NCI-H2227 (cell line): ENCODE data around the gene TJP3.

Experiments
- DNase-seq: peaks from one replicate; lab custom pipeline; 2025; ENCODE audit not compliant: unreplicated experiment; lab: John Stamatoyannopoulos, UW

Gene TJP3

DNA sequence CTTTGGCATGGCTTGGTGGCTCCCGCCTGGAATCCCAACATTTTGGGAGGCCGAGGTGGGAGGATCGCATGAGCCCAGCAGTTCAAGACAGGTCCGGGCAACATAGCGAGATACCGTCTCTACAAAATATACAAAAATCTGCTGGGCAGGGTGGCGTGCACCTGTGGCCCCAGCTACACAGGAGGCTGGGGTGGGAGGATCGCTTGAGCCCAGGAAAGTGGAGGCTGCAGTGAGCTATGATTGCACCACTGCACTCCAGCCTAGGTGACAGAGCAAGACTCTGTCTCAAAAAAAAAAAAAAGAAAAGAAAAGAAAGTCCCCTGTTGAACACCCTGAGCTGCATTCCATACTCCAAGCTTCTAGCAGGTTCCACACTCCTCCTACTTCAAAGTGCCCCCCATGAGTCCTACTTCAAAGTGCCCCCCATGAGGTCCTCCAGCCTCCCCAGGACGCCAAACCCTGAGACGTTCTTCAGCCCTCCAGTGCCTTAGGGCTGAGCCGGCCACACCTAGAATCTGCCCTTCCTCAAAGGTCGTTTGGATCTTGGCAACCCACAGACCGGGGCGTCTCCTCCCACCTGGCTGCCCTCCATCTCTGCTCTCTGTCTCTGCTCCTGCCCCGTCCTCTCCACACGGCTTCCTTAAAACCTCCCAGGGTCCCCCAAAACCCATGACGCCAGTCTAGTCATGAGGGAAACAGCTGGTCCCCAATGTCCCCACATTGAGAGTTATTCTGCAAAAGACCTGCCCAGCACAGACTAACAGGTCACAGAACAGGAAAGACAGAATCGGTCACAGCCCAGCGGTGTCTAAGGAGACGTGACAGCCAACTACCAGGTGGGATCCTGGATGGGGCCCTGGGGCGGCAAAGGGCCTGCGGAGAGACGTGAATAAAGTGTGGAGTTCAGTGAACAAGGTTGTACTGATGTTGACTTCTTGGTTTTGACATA is 4.8 kb downstream of the TJP3 start:
- DNase-seq: no peak

DNA sequence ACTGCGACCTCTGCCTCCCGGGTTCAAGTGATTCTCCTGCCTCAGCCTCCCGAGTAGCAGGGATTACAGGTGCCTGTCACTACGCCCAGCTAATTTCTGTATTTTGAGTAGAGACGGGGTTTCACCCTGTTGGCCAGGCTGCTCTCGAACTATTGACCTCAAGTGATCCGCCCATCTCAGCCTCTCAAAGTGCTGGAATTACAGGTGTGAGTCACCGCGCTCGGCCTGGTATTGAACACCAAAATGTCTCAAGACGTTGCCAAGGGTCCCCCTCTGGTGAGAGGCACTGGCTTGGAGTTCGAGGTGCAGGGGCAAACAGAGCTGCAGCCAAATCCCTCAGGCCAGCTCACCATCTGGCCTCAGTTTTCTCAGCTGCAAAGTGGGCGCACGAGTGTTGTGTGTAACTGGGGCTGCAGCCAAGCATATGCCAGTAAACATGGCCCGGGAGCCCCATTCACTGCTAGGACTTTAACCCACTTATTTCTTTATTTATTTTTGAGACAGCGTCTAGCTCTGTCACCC is 8.0 kb downstream of the TJP3 start:
- DNase-seq: no peak

DNA sequence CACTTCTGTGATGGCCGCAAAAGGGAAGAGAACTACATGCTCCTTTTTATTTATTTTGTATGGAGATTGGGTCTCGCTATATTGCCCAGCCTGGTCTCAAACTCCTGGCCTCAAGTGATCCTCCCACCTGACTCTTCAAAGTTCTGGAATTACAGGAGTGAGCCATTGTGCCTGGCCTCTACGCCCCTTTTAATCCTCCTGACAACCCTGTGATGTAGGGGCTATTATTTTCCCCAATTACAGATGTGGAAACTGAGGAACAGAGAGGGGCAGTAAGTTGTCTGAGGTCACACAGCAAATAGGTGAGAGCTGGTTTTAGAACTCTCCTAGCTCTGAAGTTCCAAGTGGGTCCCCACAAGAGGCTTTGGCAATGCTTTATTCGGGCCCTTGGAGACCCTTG is 11.7 kb downstream of the TJP3 start:
- DNase-seq: no peak

DNA sequence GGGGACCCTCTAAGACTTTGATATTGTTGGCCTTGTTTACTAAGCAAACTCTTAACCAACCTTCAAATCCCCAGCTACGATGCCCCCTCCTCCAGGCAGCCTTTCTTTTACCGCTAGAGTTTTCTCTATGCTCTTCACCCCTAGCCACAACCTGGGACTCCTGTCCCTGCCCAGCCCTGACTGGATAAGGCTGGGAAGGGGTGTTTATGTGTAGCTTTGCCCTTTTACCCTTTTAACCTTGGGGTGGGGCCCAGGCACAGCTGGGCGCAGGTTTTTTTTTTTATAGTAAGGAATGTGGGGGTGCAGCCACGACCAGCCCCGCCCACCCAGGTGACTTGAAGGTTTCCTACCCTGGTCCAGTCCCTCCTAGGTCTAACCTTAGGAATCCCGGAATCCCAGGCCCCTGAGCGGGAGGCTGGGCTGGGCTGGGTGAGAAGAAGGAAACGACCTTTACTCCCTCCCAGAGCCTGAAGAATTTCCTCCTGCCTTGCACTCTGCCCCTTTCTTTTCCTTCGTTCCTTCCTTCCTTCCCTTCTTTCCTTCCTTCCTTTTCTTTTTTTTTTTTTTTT is 12.2 kb downstream of the TJP3 start:
- DNase-seq: no peak

- peak; percentile 91 for DNase-seq
Observed at GRCh38 chr19:3721131-3721886, 13.1 kb downstream of the TJP3 start.

DNA sequence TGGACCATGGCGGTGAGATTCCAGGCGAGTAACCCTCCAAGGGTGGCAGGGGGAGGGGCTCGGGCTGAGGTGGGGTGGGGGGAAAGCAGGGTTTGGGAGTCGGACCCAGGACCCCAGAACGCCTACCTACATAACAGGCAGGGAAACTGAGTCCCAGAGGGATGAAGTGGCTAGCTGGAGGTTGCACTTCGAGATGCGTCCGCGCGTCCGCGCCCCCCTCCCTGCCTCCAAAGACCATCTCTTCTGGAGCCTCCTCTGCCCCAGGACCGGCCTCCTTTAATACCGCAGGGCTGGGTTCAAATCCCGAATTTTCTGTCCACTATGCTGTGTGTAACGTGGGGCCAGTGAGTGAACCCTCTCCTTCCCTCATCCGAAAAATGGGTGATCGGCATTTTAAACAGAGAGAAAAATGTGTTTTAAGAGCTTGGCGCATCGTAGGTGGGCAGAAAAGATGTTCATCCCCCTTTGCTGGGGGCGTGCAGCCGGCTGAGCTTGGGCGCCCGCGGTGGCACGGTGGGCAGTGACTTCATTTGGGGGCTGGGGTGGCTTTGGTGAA is 13.8 kb downstream of the TJP3 start:
- DNase-seq: no peak

DNA sequence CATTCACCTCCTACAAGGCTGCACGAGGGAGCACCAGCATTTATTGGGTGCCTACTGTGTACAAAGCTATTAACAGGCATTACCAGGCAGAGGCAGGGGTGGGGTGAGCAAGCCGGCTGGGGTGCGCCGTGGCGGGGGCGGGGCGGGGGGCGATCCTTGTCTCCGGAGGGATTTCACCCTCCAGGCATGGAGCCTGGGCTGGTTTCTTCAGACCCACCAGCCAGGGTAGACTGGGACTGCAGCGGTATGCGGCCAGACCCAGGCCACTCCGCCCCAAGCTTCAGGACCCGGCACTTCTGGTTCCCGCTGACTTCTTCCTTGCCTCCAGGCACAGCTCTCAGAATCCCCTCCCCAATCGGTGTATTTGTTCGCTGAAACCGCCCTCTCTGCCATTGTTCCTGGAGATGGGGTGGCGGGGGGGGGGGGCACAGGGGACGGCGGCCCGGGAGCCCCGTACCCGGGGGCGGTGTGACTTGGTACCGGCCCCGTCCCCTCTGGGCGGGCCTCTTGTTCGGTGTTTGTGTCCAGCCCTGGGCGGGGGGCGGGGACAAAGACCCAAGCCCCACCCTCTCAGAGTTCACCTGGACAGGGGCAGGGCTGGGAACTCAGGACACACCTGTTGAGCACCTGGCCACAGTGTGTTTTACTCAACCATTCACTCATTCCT is 14.4 kb downstream of the TJP3 start:
- no peak for DNase-seq

DNA sequence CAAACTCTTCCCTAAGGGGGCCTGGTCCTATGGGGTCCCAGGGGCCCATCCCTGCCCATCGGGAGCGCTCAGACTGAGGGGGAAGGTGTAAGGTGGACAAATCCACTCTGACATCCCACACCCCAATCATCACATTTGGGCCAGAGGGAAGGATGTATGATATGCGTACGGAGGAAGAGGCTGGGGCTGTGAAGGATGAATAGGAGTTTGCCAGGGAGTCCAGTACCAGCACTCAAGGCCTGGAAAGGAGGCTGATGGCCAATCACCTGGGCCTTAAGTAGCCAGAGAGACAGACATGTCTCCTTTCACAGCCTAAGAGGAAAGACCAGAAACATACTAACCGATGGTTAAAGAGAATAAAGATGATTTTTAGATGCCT is 14.9 kb downstream of the TJP3 start:
- no peak for DNase-seq

DNA sequence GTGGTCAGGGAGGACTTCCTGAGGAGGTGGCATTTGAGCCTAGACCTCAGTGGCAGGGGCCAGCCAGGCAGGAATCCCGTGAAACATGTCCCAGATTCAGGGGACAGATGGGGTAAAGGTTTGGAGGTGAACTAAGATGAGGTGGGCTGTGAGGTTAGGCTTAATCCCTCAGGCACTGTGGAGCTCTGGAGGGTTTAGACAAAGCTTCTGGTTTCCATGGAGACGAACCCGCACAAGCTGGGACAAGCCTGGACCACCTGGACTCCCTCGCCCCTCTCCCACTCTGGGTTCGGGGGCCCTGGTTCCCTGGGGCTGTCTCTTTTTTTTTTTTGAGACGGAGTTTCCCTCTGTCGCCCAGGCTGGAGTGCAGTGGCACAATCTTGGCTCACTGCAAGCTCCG is 15.7 kb downstream of the TJP3 start:
- DNase-seq: peak; percentile 16

DNA sequence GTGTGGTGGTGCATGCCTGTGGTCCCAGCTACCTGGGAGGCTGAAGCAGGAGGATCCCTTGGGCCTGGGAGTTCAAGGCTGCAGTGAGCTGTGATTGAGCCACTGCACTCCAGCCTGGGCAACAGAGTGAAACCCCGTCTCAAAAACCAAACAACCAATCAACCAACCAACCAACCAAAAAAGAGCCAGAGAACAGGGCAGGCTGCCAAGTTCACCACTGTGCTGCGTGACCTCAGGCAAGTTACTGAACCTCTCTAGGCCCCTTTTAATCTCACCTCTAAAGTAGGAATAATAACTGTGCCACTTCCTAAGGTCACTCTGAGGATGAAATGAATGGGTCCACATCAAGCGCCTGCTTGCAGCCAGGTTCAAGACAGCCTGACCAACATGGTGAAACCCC is 16.9 kb downstream of the TJP3 start:
- no peak for DNase-seq

- DNase-seq: peak; percentile 44
Observed at GRCh38 chr19:3725640-3726310, 17.6 kb downstream of the TJP3 start.

DNA sequence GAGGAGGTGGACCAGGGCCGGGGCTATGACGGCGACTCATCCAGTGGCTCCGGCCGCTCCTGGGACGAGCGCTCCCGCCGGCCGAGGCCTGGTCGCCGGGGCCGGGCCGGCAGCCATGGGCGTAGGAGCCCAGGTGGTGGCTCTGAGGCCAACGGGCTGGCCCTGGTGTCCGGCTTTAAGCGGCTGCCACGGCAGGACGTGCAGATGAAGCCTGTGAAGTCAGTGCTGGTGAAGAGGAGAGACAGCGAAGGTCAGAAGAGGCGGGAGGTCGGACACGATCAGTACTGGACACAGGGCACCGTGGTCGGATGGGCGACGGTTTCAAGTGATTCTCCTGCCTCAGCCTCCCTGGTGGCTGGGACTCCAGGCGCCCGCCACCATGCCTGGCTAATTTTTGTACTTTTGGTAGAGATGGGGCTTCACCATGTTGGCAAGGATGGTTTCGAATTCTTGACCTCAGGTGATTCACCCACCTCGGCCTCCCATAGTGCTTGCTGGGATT is 22.3 kb downstream of the TJP3 start:
- no peak for DNase-seq

- DNase-seq: no peak
Observed at GRCh38 chr19:3732108-3732507, 23.9 kb downstream of the TJP3 start.

DNA sequence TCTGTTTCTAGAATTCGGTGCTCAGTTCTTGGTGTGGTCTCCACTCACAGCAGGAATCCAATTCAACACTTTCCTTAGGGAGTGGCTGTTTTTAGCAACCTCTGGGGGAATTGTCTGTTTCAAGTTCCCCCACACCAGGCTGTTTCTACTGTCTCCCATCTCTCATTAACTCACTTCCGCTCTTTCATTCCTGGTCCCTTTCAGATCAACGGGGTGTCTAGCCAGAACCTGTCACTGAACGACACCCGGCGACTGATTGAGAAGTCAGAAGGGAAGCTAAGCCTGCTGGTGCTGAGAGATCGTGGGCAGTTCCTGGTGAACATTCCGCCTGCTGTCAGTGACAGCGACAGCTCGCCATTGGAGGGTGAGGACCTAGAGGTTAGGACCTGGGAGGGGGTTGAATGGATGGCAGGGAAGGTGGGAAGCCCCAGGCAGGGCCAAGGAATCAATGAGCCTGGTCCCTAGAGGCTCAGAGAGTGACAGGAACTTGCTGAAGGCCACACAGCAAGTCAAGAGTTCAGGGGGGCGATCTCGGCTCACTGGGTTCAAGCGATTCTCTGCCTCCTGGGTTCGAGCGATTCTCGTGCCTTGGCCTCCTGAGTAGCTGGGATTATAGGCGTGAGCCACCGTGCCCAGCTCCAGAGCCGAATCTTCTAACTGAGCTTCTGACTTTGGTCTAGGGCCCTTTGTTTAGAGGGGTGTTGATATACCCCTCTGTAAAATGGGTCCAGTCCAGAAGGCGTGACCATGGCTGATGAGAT is 25.5 kb downstream of the TJP3 start:
- DNase-seq: no peak

DNA sequence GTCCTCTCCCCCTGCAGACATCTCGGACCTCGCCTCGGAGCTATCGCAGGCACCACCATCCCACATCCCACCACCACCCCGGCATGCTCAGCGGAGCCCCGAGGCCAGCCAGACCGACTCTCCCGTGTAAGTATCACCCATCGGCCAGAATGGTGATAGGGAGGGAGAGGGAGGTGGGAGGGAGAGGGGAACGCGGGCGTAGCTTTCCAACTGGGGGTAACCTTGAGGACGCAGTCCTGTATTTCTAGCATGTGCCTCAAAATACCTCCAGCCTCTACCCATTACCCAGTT is 26.1 kb downstream of the TJP3 start:
- DNase-seq: no peak

DNA sequence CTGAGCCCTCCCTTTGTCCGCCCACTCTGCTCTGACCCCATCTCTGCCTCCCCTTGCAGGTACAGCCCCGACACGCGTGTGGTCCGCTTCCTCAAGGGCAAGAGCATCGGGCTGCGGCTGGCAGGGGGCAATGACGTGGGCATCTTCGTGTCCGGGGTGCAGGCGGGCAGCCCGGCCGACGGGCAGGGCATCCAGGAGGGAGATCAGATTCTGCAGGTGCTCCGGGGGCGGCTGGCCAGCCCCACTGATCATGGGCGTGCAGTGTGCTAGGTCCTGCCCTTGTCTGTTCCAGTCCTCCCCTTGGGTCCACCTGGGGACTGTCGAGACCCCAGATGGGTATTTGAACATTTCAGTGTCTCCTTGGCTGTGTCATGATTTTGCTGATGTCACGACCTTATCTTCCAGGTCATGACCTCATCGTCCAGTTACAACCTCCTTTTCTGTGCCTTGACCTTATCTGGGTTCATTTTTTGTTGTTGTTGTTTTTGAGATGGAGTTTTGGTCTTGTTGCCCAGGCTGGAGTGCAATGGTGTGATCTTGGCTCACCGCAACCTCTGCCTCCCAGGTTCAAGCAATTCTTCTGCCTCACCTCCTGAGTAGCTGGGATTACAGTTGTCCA is 28.0 kb downstream of the TJP3 start:
- DNase-seq: no peak

- DNase-seq: no peak
Observed at GRCh38 chr19:3737487-3738205, 29.5 kb downstream of the TJP3 start.

DNA sequence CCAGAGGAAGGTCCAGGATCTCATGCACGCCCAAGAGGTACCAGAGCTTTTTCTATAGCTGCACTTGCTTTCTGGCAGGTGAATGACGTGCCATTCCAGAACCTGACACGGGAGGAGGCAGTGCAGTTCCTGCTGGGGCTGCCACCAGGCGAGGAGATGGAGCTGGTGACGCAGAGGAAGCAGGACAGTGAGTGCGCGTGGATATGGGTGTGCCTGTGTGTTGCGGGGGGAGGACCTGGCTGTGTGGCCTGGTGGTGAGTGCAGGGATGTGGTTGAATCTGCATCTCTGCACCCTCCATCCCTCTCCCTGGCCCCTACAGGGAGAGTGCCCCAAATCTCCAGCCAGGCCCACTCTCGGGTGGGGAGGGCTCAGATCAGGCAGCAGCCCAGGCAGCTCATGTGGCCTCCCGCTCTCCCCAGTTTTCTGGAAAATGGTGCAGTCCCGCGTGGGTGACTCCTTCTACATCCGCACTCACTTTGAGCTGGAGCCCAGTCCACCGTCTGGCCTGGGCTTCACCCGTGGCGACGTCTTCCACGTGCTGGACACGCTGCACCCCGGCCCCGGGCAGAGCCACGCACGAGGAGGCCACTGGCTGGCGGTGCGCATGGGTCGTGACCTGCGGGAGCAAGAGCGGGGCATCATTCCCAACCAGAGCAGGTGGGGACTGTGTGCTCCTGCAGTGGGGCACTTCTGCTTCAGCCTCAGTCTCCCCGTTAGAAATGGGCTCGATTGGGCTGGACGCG is 30.5 kb downstream of the TJP3 start:
- no peak for DNase-seq
